Measurements from ENCODE around the gene ATXN7.

The ATXN7 gene

GRCh38 chr3:63947594-63947993, 83.9 kb downstream of the ATXN7 start:
- ChIA-PET POLR2A (interaction anchor here (0.9 kb wide), 1 partner anchor 10 kb away, joined by 3 read pairs; no protein-coding TSS in a partner anchor), CTCF (interaction anchor here (0.8 to 6.9 kb wide), 2 partner anchors 14 to 46 kb away, joined by 3 to 39 read pairs; no protein-coding TSS in a partner anchor)
- no peak for TF ChIP-seq CTCF (IDR thresholded peaks at IDR 0.05; ENCODE audit: insufficient read depth, low read length, missing control alignments)
- no peak overlapping the region for H3K4me3 ChIP-seq (ENCODE audit: low read depth, low read length)
- DNase-seq (ENCODE audit: low read depth, low spot score), result no peak

- POLR2A ChIA-PET, result no interaction called here
- no peak for TF ChIP-seq CTCF (IDR thresholded peaks at IDR 0.05; ENCODE audit: insufficient read depth, low read length, missing control alignments)
- DNase-seq (ENCODE audit: low read depth, low spot score), result peak; percentile 58
Measured at GRCh38 chr3:63949005-63949404, 85.3 kb downstream of the ATXN7 start.

GRCh38 chr3:63950698-63951097, 87.0 kb downstream of the ATXN7 start:
- ChIA-PET POLR2A (no interaction called here), CTCF (interaction anchor here (1.2 to 1.5 kb wide), 4 partner anchors 11 to 71 kb away, joined by 3 to 15 read pairs (median 6); no protein-coding TSS in a partner anchor)
- no peak for TF ChIP-seq CTCF (IDR thresholded peaks at IDR 0.05; ENCODE audit: insufficient read depth, low read length, missing control alignments)
- no peak for DNase-seq (ENCODE audit: low read depth, low spot score)
- H3K4me3 ChIP-seq (ENCODE audit: low read depth, low read length), result no peak overlapping the region

More at GRCh38 chr3:63949005-63949404, 85.3 kb downstream of the ATXN7 start:
- no peak overlapping the region for H3K4me3 ChIP-seq (ENCODE audit: low read depth, low read length)
- CTCF ChIA-PET, result interaction anchor here (0.7 to 6.9 kb wide), 4 partner anchors 8 to 1720 kb away, joined by 3 to 39 read pairs (median 3); no protein-coding TSS in a partner anchor

GRCh38 chr3:63951492-63952247, 88.0 kb downstream of the ATXN7 start:
- DNase-seq (ENCODE audit: low read depth, low spot score), result no peak
- ChIA-PET POLR2A (no interaction called here), CTCF (interaction anchor here (1.2 to 1.5 kb wide), 4 partner anchors 10 to 70 kb away, joined by 3 to 15 read pairs (median 6); no protein-coding TSS in a partner anchor)
- no peak overlapping the region for H3K4me3 ChIP-seq (ENCODE audit: low read depth, low read length)
- no peak for TF ChIP-seq CTCF (IDR thresholded peaks at IDR 0.05; ENCODE audit: insufficient read depth, low read length, missing control alignments)

- CTCF ChIA-PET, result no interaction called here
- TF ChIP-seq CTCF (IDR thresholded peaks at IDR 0.05; ENCODE audit: insufficient read depth, low read length, missing control alignments), result no peak
- DNase-seq (ENCODE audit: low read depth, low spot score), result no peak
- no peak overlapping the region for H3K4me3 ChIP-seq (ENCODE audit: low read depth, low read length)
- POLR2A ChIA-PET, result no interaction called here
Measured at GRCh38 chr3:63952248-63952594, 88.6 kb downstream of the ATXN7 start.

- no peak for TF ChIP-seq CTCF (IDR thresholded peaks at IDR 0.05; ENCODE audit: insufficient read depth, low read length, missing control alignments)
- no peak overlapping the region for H3K4me3 ChIP-seq (ENCODE audit: low read depth, low read length)
- DNase-seq (ENCODE audit: low read depth, low spot score), result no peak
- POLR2A ChIA-PET, result no interaction called here
- CTCF ChIA-PET, result interaction anchor here (1.4 kb wide), 1 partner anchor 22 kb away, joined by 3 read pairs; no protein-coding TSS in a partner anchor
Measured at GRCh38 chr3:63954182-63954581, 90.5 kb downstream of the ATXN7 start.

Measured in AG04449 (cell line).